ENCODE data around the gene CDH12. TPM values are rescaled to one million over a fixed set of nuclear protein-coding genes. Genes with fewer than 3 reads are reported as not detected.

CDH12 gene
- total RNA-seq, 1 experiment from 2014 or later: not detected

GRCh38 chr5:22057012-22057411 is 796.1 kb downstream of the CDH12 start:
- Histone ChIP-seq H3K23ac (ENCODE audit: insufficient read length, low read depth, low read length) (no peak overlapping the region), H2BK120ac (ENCODE audit: low read depth, low read length, poor library complexity, severe bottlenecking) (no peak overlapping the region), H3K4me2 (ENCODE audit: insufficient read depth, insufficient read length, low read length) (no peak overlapping the region), H4K5ac (ENCODE audit: insufficient read length, low read depth, low read length) (no peak overlapping the region), H4K91ac (ENCODE audit: insufficient read length, low read depth, low read length) (no peak overlapping the region), H4K20me1 (ENCODE audit: control insufficient read depth, insufficient read depth, insufficient read length) (no peaks in the 10 kb centered on the region), H3K27me3 (ENCODE audit: insufficient read depth, low read length) (no peaks in the 10 kb centered on the region), H2AFZ (ENCODE audit: low read length) (no peak overlapping the region), H3K18ac (ENCODE audit: insufficient read length, low read depth, low read length) (no peak overlapping the region), H3K23me2 (ENCODE audit: insufficient read length, low read depth, low read length, poor library complexity, severe bottlenecking) (no peaks in the 10 kb centered on the region), H3K56ac (ENCODE audit: insufficient read length, low read depth, low read length) (no peak overlapping the region), H3K4me1 (ENCODE audit: insufficient read depth, low read length) (no peaks in the 10 kb centered on the region), H3K4ac (ENCODE audit: low read depth, low read length) (no peak overlapping the region), H3K9me3 (ENCODE audit: control insufficient read depth, low read depth, low read length) (no peaks in the 10 kb centered on the region), H3T11ph (ENCODE audit: low read length) (no peak overlapping the region), H2BK15ac (ENCODE audit: low read depth, low read length) (no peak overlapping the region), H2AK5ac (ENCODE audit: insufficient read length, low read length) (no peak overlapping the region), H2BK20ac (ENCODE audit: low read depth, low read length, poor library complexity, severe bottlenecking) (no peak overlapping the region), H3K9ac (ENCODE audit: extremely low read depth, insufficient read length, low read length) (no peak overlapping the region), H3K79me1 (ENCODE audit: insufficient read depth, low read depth, low read length, poor library complexity, severe bottlenecking) (no peaks in the 10 kb centered on the region), H3K14ac (ENCODE audit: insufficient read depth, low read length) (no peak overlapping the region), H2BK12ac (ENCODE audit: insufficient read length, low read depth, low read length) (no peak overlapping the region), H4K8ac (replicated peaks; ENCODE audit: insufficient read length, low read depth, low read length) (no peak overlapping the region), H2BK5ac (ENCODE audit: insufficient read length, low read length) (no peak overlapping the region), H3K27ac (ENCODE audit: insufficient read length, low read depth, low read length) (no peak overlapping the region), H3K79me2 (ENCODE audit: insufficient read depth, low read length) (no peaks in the 10 kb centered on the region)
- Mint-ChIP-seq H3K4me3 (no peak overlapping the region), H3K36me3 (ENCODE audit: insufficient read depth in 1 of 3, low read depth in 3 of 3) (no peaks in the 10 kb centered on the region), H3K9me3 (no peaks in the 10 kb centered on the region), H3K4me1 (peaks cover 4 to 8% of the 10 kb centered on the region in 2 experiments; a peak in 3 of 4 replicates), H3K27ac (no peak overlapping the region), H3K27me3 (ENCODE audit: low read depth) (no peaks in the 10 kb centered on the region)
- TF ChIP-seq CTCF (conservative IDR thresholded peaks at IDR 0.05): no peak
- no peak for DNase-seq
